G401 (cell line): Measurements from ENCODE around the gene FAM217A. TPM values are rescaled to one million over a fixed set of nuclear protein-coding genes. Genes with fewer than 3 reads are reported as not detected.
"Not testable (repeated sequence)": the region's sequence is repeated elsewhere in the genome, so short reads cannot be mapped to it uniquely, and the experiment has no call there.

ENCODE experiments used
- DNase-seq: peaks from one replicate; pipeline ENCODE4 v3.0.0-alpha.2; 2015; ENCODE audit warnings: low spot score
- in situ Hi-C: cut with HindIII; loops from 2 replicates; pipeline ENCODE4 v1.10.0; 2016; ENCODE audit warnings: low sequenced_read_pairs, mixed read lengths
- total RNA-seq: library from RNA; depleted of rRNA; stranded (reverse); fragments of >200 nt; shearing (Covaris generic); gene quantifications from 2 replicates; pipeline ENCODE4 v1.2.3, GENCODE V29; 2014

Gene FAM217A
- total RNA-seq, 1 experiment from 2014 or later = not detected

- DNase-seq = no peak
- in situ Hi-C loops = no loop called here
Observed at GRCh38 chr6:4091941-4092340, 13.0 kb upstream of the FAM217A start.

- in situ Hi-C loops, DNase-seq: not testable (repeated sequence)
Observed at GRCh38 chr6:4090043-4090442, 11.1 kb upstream of the FAM217A start.

GRCh38 chr6:4088704-4089103 lies 9.8 kb upstream of the FAM217A start:
- in situ Hi-C loops = no loop called here
- no peak for DNase-seq

- in situ Hi-C loops = no loop called here
- DNase-seq = no peak
Observed at GRCh38 chr6:4085332-4085700, 6.4 kb upstream of the FAM217A start.

- DNase-seq = no peak
- in situ Hi-C loops = no loop called here
Observed at GRCh38 chr6:4084444-4085331, 5.8 kb upstream of the FAM217A start.

GRCh38 chr6:4074478-4075235 lies 4.3 kb downstream of the FAM217A start:
- no peak for DNase-seq
- in situ Hi-C loops = no loop called here

- DNase-seq = no peak
- in situ Hi-C loops = no loop called here
Observed at GRCh38 chr6:4071330-4071729, 7.6 kb downstream of the FAM217A start.

- DNase-seq = no peak
- in situ Hi-C loops = no loop called here
Observed at GRCh38 chr6:4069199-4069598, 9.7 kb downstream of the FAM217A start.

GRCh38 chr6:4067673-4068072 lies 11.3 kb downstream of the FAM217A start:
- in situ Hi-C loops = no loop called here
- DNase-seq = no peak

GRCh38 chr6:4066029-4066755 lies 12.7 kb downstream of the FAM217A start:
- no peak for DNase-seq
- in situ Hi-C loops = no loop called here

- DNase-seq = no peak
- in situ Hi-C loops = no loop called here
Observed at GRCh38 chr6:4059115-4059777, 19.7 kb downstream of the FAM217A start.

- no peak for DNase-seq
- in situ Hi-C loops = no loop called here
Observed at GRCh38 chr6:4057036-4057435, 21.9 kb downstream of the FAM217A start.

- in situ Hi-C loops = no loop called here
- peak; percentile 26 for DNase-seq
Observed at GRCh38 chr6:4055420-4056041, 23.4 kb downstream of the FAM217A start.

GRCh38 chr6:4049246-4049645 lies 29.7 kb downstream of the FAM217A start:
- in situ Hi-C loops = no loop called here
- no peak for DNase-seq

GRCh38 chr6:4041480-4041879 lies 37.5 kb downstream of the FAM217A start:
- DNase-seq = no peak
- in situ Hi-C loops = no loop called here

GRCh38 chr6:4039348-4039747 lies 39.6 kb downstream of the FAM217A start:
- in situ Hi-C loops = no loop called here
- no peak for DNase-seq

GRCh38 chr6:4036581-4036980 lies 42.4 kb downstream of the FAM217A start:
- in situ Hi-C loops = no loop called here
- DNase-seq = no peak

GRCh38 chr6:4032475-4032874 lies 46.5 kb downstream of the FAM217A start:
- in situ Hi-C loops = no loop called here
- DNase-seq = no peak

GRCh38 chr6:4031442-4031841 lies 47.5 kb downstream of the FAM217A start:
- in situ Hi-C loops = no loop called here
- DNase-seq = no peak
